SU-DHL-6 (cell line): ENCODE measurements around the gene BHLHE41.

Experiments used
- EZH2phosphoT487 ChIP-seq: fragments of 200-600 bp; sonication (generic), shearing (Covaris generic); conservative IDR thresholded peaks from 2 replicates; pipeline ENCODE4 v1.6.1; 2018; ENCODE audit warnings: mild to moderate bottlenecking, antibody characterized with exemption, low read length, moderate library complexity, mixed read lengths
- TF ChIP-seq, protein P1 (sequence below): fragments of 200-600 bp; sonication (generic); IDR thresholded peaks from one replicate; pipeline ENCODE4 v1.5.1; 2017; ENCODE audit warnings: antibody characterized with exemption, mild to moderate bottlenecking, low read length, moderate library complexity; ENCODE audit not compliant: insufficient read depth, poor library complexity, severe bottlenecking

DNA sequence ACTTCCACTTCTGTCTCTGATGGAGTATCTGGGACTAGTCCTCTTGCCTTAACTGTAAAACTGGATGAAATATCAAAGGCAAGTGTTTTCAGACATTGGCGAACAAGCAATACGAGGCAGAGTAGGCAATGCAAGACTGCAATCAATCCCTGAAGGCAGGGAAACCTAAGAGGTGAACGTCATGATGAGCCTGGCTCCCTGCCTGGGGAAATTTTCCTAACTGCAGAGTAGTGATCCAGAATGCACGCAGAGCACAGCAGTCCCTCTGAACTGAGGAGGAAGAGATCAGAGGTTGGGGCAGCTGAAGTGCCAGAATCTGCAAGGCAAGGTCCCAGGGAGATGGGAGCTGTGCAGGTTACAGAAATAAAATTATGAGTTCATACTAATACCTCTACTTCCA lies 18.5 kb downstream of the BHLHE41 start:
- TF ChIP-seq, protein P1, sequence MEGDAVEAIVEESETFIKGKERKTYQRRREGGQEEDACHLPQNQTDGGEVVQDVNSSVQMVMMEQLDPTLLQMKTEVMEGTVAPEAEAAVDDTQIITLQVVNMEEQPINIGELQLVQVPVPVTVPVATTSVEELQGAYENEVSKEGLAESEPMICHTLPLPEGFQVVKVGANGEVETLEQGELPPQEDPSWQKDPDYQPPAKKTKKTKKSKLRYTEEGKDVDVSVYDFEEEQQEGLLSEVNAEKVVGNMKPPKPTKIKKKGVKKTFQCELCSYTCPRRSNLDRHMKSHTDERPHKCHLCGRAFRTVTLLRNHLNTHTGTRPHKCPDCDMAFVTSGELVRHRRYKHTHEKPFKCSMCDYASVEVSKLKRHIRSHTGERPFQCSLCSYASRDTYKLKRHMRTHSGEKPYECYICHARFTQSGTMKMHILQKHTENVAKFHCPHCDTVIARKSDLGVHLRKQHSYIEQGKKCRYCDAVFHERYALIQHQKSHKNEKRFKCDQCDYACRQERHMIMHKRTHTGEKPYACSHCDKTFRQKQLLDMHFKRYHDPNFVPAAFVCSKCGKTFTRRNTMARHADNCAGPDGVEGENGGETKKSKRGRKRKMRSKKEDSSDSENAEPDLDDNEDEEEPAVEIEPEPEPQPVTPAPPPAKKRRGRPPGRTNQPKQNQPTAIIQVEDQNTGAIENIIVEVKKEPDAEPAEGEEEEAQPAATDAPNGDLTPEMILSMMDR: no peak
- TF ChIP-seq EZH2phosphoT487: no peak
